ENCODE results near the gene NEK6.

Gene NEK6

DNA sequence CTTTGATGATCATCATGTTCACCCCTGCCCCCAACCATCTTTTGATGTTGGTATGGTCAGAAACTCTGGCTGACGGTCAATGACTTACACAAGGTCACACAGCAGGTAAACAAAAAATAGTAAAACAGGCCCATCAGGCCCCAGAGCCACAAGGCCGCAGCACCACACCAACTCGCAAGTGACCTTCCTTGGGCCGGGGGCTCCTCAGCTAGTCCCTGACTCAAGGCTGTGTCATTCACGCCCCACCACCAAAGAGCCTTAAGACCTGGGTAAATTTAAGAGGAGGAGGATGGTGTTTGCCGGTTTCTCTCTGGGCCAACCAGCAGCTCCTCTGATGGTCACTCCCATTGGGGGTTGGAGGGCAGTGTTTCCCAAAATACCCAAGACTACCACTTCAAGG is 101.7 kb downstream of the NEK6 start:
- DNase-seq, result no peak

DNA sequence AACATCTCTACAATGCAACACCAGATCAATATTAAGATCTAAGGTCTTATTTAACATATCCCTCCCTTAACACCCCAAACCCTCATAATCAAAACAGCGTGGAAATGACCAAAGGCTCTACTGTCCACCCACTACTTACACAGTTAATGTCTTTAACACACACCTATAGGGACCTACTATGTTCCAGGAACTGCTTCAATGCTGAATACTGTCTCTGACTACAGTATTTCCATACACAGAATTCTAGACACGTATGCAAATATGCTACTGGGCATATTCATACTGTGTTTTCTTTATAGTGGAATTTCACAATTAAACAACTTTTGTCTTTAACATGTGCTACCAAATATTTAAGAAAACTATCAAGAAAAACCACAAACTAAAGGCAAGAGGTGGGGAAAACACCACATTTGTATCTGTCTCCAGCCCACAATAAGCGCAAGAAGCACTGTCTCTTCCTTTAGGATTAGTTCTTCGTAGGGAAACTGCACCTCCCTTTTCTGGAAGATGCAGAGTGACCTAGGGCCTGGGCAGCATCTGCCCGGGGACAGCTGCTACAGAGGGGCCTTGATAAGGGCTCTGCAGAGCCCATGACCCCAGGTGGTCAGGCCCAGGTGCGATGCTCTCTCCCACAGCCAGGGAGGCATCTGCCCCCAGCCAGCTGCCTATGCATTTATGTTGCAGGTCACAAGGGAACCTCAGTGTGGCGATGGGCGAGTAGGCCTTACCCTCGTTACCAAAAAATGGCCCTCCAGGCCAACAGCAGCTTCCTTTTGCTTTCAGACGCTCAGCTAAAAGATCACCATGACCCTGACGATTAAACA is 102.3 kb downstream of the NEK6 start:
- no peak for DNase-seq

GRCh38 chr9:124361128-124361527 is 103.4 kb downstream of the NEK6 start:
- no peak for DNase-seq

- DNase-seq, result no peak
Observed at GRCh38 chr9:124363326-124364096, 105.8 kb downstream of the NEK6 start.

DNA sequence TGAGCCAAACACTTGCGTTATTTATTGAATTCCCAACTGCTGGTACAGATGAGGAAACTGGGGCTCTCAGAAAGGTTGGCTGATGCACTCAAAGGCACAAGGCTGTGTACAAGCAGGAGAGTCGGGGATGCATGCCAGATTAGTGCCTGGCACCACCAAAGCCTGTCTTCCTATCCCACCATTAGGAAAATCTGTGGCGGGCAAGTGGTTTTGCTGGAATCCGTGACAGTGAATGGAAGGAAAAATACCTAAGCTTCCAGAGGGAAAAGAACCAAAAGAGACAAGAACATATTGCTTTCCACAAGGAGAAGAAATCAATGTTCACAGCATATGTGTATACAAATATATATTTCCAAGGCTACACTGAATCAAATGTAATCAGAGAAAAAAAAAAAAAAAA is 106.4 kb downstream of the NEK6 start:
- no peak for DNase-seq

GRCh38 chr9:124365036-124365435 is 107.3 kb downstream of the NEK6 start:
- no peak for DNase-seq

GRCh38 chr9:124366476-124367220 is 108.9 kb downstream of the NEK6 start:
- DNase-seq, result no peak

DNA sequence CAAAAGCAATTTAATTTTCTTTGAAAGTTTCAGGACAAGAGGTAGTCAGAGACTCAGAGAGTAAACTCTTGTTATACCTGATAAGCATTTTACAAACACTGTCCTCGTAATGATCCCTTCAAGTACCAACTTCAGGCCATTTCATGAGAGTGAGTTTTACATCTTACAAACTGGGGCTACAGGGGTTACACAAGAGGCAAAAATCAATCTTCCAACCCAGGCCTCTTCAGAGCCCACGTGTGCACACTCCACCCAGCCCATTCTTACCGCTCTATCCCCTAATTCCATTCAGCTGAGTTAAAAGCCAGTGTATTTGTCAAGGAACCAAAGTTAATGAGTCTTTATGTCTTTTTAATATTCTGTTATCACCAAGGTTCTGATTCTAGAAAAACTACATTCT is 110.9 kb downstream of the NEK6 start:
- DNase-seq, result no peak

DNA sequence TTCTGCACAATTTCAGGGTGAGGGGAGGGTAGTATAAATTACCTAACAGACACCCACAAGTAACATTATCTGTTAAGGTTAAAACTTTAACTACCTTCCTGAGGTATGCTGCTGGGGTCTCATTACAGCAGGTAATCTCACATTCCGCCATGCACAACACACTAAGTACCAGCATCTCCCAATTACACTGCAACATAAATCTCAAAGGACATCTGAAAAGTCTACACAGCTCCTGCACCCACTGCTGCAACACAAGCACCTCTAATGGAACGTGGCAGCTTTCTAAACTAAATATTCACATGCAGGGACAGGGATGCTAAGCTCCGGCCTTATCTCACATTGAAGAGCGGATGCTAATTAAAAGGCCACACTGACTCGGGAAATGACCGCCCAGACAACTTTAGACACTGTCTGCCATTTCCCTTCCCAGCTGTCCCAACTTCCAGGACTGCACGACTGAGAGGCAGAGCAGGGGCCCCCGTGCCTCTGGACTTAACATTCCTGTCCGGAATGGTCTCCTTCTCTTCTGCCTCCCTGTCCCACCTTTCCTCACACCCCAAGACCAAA is 111.6 kb downstream of the NEK6 start:
- DNase-seq, result no peak

- DNase-seq, result no peak
Observed at GRCh38 chr9:124370896-124371582, 113.3 kb downstream of the NEK6 start.

DNA sequence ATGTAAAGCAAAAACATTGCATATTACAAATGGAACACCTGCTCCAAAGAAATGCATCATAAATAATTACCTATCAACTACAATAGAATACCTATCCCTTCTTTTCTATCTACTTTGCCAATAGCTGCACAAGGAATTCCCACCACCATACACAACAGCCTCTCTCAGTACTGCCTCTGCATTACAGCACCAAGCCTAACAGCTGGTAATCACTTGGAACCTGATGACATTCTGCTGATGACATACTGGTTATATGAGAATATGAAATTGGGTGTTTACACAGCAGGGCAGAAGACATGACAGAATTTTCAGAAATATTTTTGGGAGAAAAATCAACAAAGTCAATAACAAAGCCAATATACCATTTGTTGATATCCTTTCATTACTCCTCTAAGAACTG is 114.3 kb downstream of the NEK6 start:
- DNase-seq, result no peak

DNA sequence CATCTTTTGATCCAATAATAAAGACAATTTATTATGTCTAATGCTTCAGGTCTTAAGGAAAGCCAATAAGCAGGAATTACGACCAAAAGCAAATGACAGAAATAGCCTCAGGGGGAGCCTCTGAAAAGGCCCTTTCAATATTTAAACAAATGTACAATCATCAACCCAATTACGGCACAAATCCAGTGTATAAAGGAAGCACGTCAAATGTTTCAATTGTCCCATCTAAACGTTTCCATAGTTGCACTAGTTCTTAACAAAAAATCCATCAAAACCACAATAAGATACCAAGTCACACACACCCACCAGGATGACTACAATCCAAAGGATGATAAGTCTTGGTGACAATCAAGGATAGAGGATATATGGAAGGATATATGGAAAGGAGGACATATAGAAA is 115.6 kb downstream of the NEK6 start:
- DNase-seq, result no peak

DNA sequence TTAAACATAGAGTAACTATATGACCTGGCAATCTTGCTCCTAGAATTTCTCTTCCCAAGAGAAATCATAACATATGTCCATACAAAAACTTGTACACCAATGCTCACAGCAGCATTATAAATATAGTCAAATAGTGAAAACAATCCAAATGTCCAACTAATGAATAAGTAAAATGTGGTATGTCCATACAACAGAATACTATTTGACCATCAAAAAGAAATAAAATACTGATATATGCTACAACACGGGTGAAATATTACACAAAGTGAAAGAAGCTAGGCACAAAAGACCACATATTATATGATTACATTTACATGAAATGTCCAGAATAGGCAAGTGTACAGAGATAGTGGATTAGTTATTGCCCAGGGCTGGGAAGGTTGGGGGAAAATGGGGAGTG is 116.1 kb downstream of the NEK6 start:
- no peak for DNase-seq

GRCh38 chr9:124375726-124376125 is 118.0 kb downstream of the NEK6 start:
- no peak for DNase-seq

GRCh38 chr9:124376329-124376728 is 118.6 kb downstream of the NEK6 start:
- no peak for DNase-seq

DNA sequence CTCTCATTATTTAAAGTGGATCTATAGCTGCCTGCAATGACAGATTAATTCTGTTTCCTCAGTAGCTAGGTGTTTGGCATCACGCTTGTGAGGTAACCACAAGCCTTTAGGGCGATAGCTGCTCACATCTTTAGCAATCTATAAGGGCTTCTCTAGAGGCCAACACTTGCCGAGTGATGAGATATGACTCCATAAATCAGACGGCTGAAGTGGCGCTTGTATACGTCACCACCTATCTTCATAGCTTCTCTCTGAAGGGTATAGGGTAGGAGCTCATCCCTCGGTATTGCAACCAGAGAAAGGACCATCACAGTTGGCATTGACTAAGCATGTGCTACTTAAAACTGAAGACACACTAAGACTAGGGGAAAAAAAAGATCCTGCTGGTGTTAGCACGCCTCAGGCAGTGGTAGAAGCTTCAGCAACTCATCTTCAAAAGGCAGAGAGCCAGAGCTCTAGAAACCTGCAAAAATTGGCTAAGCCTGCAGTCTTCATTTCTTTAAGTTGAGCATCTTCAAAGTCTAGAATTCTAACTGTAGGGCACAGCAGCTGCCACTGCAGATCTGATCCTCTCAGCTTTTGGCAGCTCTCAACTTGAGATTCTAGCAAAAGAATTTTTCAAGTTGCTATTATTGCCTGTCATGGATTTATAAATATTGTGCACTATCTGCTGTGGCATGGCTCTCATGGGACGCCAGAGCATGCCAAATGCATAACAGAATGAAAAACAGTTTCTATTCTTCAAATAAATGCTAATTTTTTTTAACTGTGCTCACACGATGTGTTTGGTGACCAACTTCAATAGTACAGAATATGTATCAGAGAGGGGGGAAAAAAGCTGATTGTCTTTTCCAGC is 120.0 kb downstream of the NEK6 start:
- peak; percentile 20 to 31 for DNase-seq

- no peak for DNase-seq
Observed at GRCh38 chr9:124381170-124381945, 123.6 kb downstream of the NEK6 start.

DNA sequence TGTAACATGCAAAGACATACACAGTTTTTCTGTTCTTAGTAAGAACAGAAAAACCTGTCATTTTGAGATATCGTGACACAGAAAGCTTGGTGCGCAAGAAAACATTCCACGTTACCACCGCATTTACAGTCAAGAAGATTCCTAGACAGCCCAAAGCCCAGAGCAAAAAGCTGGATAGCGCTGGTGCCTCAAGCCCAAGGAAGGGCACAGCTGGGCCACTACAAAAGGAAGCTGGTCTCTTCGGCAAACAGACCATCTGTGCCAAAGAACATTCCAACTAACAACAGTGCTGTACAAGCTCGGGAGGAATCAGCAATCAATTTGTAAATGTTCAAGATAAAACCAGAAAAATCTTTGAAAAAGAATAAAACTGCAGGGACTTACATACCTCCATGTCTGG is 126.5 kb downstream of the NEK6 start:
- DNase-seq, result no peak

GRCh38 chr9:124384846-124385245 is 127.1 kb downstream of the NEK6 start:
- DNase-seq, result no peak

DNA sequence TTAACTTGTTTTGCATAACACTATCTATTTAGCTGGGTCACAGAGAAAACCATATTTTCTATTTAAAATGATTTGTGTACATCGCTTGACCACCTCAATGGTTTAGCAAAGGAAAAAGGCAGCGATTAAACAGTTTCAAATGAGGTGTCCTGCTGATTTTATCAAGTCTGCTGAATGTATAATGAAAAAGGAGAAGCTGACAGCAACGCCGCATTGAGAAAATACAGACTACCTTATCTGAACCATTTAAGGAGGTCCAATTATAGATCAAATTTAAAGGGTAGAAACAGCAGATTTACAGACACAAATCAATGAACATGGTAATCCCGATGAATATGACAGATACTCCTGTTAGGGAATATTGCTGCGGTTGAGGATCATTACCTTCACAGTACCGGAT is 127.9 kb downstream of the NEK6 start:
- no peak for DNase-seq

DNA sequence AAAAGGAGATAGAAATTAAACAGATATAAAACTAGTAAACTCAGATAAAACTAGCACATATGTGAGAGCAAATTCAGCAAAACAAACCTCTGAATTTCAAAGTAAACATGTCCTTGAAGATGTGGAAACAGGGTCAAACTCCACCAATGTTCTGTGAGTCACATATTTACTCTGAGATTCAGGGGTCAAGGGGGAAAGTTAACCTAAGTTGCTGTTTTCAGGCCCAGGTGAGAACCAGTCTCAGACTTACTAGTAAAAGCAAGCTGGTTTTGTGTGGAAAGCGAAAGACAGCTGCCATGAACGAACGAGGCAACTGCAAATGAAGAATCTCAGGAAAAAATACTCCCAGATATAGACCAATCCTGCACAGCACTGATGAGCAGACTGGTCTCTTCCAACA is 128.5 kb downstream of the NEK6 start:
- DNase-seq, result no peak
